Measurements from ENCODE around the gene ARSA.

The ARSA gene

GRCh38 chr22:50597097-50597496 lies 30.9 kb downstream of the ARSA start:
- H3K27ac ChIP-seq = no peak overlapping the region
- no peak for DNase-seq (ENCODE audit: low spot score)
- H3K4me3 ChIP-seq = no peak overlapping the region
- TF ChIP-seq CTCF (IDR thresholded peaks at IDR 0.05) = no peak

- no peak for DNase-seq (ENCODE audit: low spot score)
- TF ChIP-seq CTCF (IDR thresholded peaks at IDR 0.05) = no peak
- no peak overlapping the region for H3K27ac ChIP-seq
- H3K4me3 ChIP-seq = no peak overlapping the region
Observed at GRCh38 chr22:50595189-50595588, 32.8 kb downstream of the ARSA start.

GRCh38 chr22:50587407-50587806 lies 40.5 kb downstream of the ARSA start:
- no peak for DNase-seq (ENCODE audit: low spot score)
- H3K27ac ChIP-seq = no peak overlapping the region
- no peak for TF ChIP-seq CTCF (IDR thresholded peaks at IDR 0.05)
- H3K4me3 ChIP-seq = no peak overlapping the region

- no peak for DNase-seq (ENCODE audit: low spot score)
- no peak overlapping the region for H3K4me3 ChIP-seq
- H3K27ac ChIP-seq = no peak overlapping the region
- no peak for TF ChIP-seq CTCF (IDR thresholded peaks at IDR 0.05)
Observed at GRCh38 chr22:50586416-50586815, 41.5 kb downstream of the ARSA start.

GRCh38 chr22:50585781-50586180 lies 42.2 kb downstream of the ARSA start:
- no peak for TF ChIP-seq CTCF (IDR thresholded peaks at IDR 0.05)
- no peak for DNase-seq (ENCODE audit: low spot score)
- Histone ChIP-seq H3K27ac (no peak overlapping the region), H3K4me3 (no peak overlapping the region)

GRCh38 chr22:50585238-50585637 lies 42.7 kb downstream of the ARSA start:
- TF ChIP-seq CTCF (IDR thresholded peaks at IDR 0.05) = no peak
- no peak overlapping the region for H3K27ac ChIP-seq

GRCh38 chr22:50584106-50585096 lies 43.6 kb downstream of the ARSA start:
- no peak for TF ChIP-seq CTCF (IDR thresholded peaks at IDR 0.05)
- H3K4me3 ChIP-seq = peak overlapping the region; percentile 91
- no peak overlapping the region for H3K27ac ChIP-seq
- no peak for DNase-seq (ENCODE audit: low spot score)

More at GRCh38 chr22:50585238-50585637, 42.7 kb downstream of the ARSA start:
- DNase-seq (ENCODE audit: low spot score) = no peak
- no peak overlapping the region for H3K4me3 ChIP-seq
